ENCODE data around the gene KRTAP10-7.

- no peak for TF ChIP-seq POLR2A (IDR thresholded peaks at IDR 0.05)
- no peak for TF ChIP-seq CTCF (IDR thresholded peaks at IDR 0.05)
Measured at GRCh38 chr21:44630440-44630839, 30.0 kb downstream of the KRTAP10-7 start.

All from right lobe of liver (tissue), 4 donors.